T follicular helper cell (primary cell): ENCODE results near the gene RET.
"Not testable (repeated sequence)": the region's sequence is repeated elsewhere in the genome, so short reads cannot be mapped to it uniquely, and the experiment has no call there.

Experiments
- DNase-seq: peaks from one replicate; pipeline ENCODE4 v3.0.0-alpha.2; 2020; ENCODE audit warnings: low read depth

Gene RET

GRCh38 chr10:43078175-43078985 lies 1.5 kb downstream of the RET start:
- no peak for DNase-seq

GRCh38 chr10:43078986-43079273 lies 2.1 kb downstream of the RET start:
- DNase-seq, result no peak

GRCh38 chr10:43079856-43080255 lies 3.0 kb downstream of the RET start:
- no peak for DNase-seq

GRCh38 chr10:43082087-43082486 lies 5.2 kb downstream of the RET start:
- no peak for DNase-seq

- DNase-seq, result no peak
Measured at GRCh38 chr10:43082746-43083145, 5.9 kb downstream of the RET start.

GRCh38 chr10:43083764-43084163 lies 6.9 kb downstream of the RET start:
- DNase-seq, result no peak

- DNase-seq, result no peak
Measured at GRCh38 chr10:43084812-43085211, 7.9 kb downstream of the RET start.

- no peak for DNase-seq
Measured at GRCh38 chr10:43086321-43086942, 9.6 kb downstream of the RET start.

GRCh38 chr10:43089519-43089918 lies 12.7 kb downstream of the RET start:
- no peak for DNase-seq

GRCh38 chr10:43090188-43090587 lies 13.3 kb downstream of the RET start:
- no peak for DNase-seq

- no peak for DNase-seq
Measured at GRCh38 chr10:43090664-43091063, 13.8 kb downstream of the RET start.

GRCh38 chr10:43091846-43092245 lies 15.0 kb downstream of the RET start:
- no peak for DNase-seq

- no peak for DNase-seq
Measured at GRCh38 chr10:43093423-43094076, 16.7 kb downstream of the RET start.

GRCh38 chr10:43094085-43094484 lies 17.2 kb downstream of the RET start:
- DNase-seq, result no peak

- DNase-seq, result not testable (repeated sequence)
Measured at GRCh38 chr10:43099339-43099738, 22.5 kb downstream of the RET start.

GRCh38 chr10:43099928-43100327 lies 23.1 kb downstream of the RET start:
- no peak for DNase-seq

GRCh38 chr10:43100366-43100765 lies 23.5 kb downstream of the RET start:
- DNase-seq, result no peak

- DNase-seq, result no peak
Measured at GRCh38 chr10:43102063-43102828, 25.4 kb downstream of the RET start.

- DNase-seq, result peak; percentile 55
Measured at GRCh38 chr10:43105102-43105955, 28.5 kb downstream of the RET start.

GRCh38 chr10:43105956-43106229 lies 29.0 kb downstream of the RET start:
- no peak for DNase-seq

GRCh38 chr10:43106256-43107091 lies 29.6 kb downstream of the RET start:
- DNase-seq, result no peak
